GM10266 (cell line): Measurements from ENCODE around the gene KLF7.

Experiments used
- DNase-seq: peaks from one replicate; pipeline ENCODE4 v3.0.0; 2012; ENCODE audit errors: extremely low spot score
- CTCF ChIP-seq: IDR thresholded peaks from 2 replicates; pipeline ENCODE4 v1.5.1; 2012; ENCODE audit warnings: mild to moderate bottlenecking, low read depth; ENCODE audit not compliant: control insufficient read depth, insufficient read depth; ENCODE audit errors: missing control alignments

The KLF7 gene

DNA sequence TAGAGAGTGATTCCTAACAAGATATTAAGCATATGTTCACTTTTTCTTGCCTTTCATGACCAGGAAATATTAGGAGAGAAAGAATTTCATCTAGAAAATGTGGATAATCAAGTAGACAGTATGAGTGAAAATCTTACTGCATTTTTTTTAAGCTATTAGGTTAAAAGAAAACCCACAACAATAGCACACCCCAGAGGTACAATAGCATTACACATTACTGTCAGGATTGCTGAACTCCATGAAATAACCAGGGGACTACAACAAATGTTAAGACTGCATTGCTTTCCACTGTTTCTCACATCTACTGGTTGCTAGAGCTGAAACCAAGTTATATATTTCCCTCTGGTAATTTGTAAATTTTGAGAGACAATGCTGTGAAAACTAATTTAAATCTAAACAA lies 33.7 kb downstream of the KLF7 start:
- no peak for DNase-seq
- no peak for TF ChIP-seq CTCF

DNA sequence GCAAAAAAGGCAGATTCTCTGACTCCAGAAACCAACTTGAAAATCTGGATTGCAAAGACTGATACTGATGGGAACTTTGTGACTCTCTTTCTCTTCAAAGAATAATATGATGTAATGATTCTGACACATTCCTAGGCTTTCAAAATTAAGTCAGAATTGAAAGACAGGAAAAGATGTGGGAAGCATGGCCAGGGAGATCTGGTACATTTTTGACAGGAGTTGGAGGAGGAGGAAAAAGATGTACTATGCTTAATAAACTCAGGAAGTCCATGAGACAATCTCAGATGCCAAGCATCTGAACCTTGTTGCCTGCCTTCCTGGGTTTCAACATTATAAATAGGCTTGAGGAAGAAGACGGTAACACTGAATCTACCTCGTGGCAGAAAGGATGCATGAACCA lies 34.2 kb downstream of the KLF7 start:
- DNase-seq = no peak
- no peak for TF ChIP-seq CTCF

DNA sequence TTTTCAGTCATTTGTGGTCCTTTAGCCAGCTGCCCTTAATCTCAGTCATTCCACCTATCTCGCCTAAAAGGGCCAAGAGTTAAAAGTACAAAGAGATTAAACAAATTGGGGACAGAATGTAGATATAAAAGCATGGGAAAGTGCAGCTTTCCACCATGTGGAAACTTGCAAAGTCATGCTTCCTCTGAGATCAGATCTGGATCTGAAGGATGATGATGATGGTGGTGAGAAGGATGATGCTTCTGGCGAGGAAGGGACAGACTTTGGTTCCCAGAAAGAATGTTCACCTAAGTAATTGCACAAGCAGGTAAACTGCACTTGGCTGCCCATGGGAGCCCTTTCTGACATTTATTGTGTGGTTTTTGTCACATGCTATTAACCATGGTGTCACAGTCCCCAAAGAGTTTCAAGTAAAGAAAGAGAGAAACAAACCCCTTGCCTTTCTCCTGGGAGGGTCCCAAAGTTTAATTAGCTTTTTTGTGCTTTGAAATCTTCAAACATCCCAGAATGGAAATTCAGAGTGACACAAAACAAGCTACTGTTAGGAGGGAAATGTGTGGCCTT lies 34.7 kb downstream of the KLF7 start:
- TF ChIP-seq CTCF = no peak
- no peak for DNase-seq

GRCh38 chr2:207129821-207130220 lies 35.9 kb downstream of the KLF7 start:
- TF ChIP-seq CTCF = no peak
- no peak for DNase-seq

GRCh38 chr2:207128867-207129266 lies 36.9 kb downstream of the KLF7 start:
- DNase-seq = no peak

GRCh38 chr2:207126724-207127308 lies 38.9 kb downstream of the KLF7 start:
- no peak for TF ChIP-seq CTCF
- DNase-seq = no peak

More at GRCh38 chr2:207128867-207129266, 36.9 kb downstream of the KLF7 start:
- TF ChIP-seq CTCF = no peak

GRCh38 chr2:207123776-207124391 lies 41.9 kb downstream of the KLF7 start:
- no peak for DNase-seq
- TF ChIP-seq CTCF = no peak
